PC-3 (cell line): ENCODE data around the gene MAPK13.

Experiments used
- EZH2 ChIP-seq: fragments of 300-600 bp; sonication (generic); IDR thresholded peaks from one replicate; pipeline ENCODE4 v1.6.1; 2017; ENCODE audit warnings: antibody characterized with exemption, mild to moderate bottlenecking, low read length; ENCODE audit not compliant: unreplicated experiment
- TF ChIP-seq, protein P1 (sequence below): fragments of 300-600 bp; sonication (generic); conservative IDR thresholded peaks from 2 replicates; pipeline ENCODE4 v1.5.1; 2017; ENCODE audit warnings: antibody characterized with exemption, low read depth, mild to moderate bottlenecking, low read length

DNA sequence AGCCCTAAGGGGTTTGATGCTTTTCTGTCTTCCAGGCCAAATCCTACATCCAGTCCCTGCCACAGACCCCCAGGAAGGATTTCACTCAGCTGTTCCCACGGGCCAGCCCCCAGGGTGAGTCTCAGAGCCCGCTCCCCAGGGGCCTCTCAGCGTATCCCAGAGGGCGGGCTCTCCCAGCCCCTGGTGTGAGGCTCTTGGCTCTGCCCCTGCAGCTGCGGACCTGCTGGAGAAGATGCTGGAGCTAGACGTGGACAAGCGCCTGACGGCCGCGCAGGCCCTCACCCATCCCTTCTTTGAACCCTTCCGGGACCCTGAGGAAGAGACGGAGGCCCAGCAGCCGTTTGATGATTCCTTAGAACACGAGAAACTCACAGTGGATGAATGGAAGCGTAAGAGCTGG lies 8.4 kb downstream of the MAPK13 start:
- TF ChIP-seq, protein P1, sequence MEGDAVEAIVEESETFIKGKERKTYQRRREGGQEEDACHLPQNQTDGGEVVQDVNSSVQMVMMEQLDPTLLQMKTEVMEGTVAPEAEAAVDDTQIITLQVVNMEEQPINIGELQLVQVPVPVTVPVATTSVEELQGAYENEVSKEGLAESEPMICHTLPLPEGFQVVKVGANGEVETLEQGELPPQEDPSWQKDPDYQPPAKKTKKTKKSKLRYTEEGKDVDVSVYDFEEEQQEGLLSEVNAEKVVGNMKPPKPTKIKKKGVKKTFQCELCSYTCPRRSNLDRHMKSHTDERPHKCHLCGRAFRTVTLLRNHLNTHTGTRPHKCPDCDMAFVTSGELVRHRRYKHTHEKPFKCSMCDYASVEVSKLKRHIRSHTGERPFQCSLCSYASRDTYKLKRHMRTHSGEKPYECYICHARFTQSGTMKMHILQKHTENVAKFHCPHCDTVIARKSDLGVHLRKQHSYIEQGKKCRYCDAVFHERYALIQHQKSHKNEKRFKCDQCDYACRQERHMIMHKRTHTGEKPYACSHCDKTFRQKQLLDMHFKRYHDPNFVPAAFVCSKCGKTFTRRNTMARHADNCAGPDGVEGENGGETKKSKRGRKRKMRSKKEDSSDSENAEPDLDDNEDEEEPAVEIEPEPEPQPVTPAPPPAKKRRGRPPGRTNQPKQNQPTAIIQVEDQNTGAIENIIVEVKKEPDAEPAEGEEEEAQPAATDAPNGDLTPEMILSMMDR: no peak
- TF ChIP-seq EZH2: no peak
